Subcutaneous adipose tissue (tissue), 4 donors: ENCODE measurements around the gene ARL6IP4. TPM values are rescaled to one million over a fixed set of nuclear protein-coding genes. Genes with fewer than 3 reads are reported as not detected.

Experiments
- total RNA-seq, 4 donors: library from RNA; depleted of rRNA; stranded (reverse); fragments of >200 nt; gene quantifications; one replicate each; pipeline ENCODE4 v1.1.0, GENCODE V29; 2016
- TF ChIP-seq, protein P1 (sequence below): fragments of 450-650 bp; IDR thresholded peaks from one replicate; pipeline ENCODE4 v1.5.1; 2016; ENCODE audit warnings: low read depth, mild to moderate bottlenecking, control low read depth, antibody characterized with exemption, moderate library complexity

Gene ARL6IP4
- total RNA-seq, 4 donors from 2014 or later: 73.9 to 274 (median 170) TPM

DNA sequence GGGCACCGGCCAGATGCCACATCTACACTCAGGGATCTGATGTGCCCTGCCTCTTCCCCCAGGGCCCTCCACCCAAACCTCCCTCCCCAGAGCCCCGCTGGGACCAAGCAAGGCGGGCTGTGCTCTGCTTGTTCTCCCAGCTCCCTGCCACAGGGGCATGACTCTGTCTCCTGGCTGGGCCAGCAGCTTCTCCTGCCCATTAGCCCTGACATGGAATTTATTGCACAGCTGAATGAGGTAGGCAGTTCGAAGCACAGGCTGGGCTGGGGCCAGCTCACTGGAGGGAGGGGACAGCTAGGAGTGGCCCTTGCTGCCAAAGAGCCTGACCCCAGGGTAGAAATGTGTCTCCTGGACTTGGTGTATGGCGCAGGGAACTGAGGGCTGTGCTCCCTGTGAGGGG lies 42.4 kb downstream of the ARL6IP4 start:
- TF ChIP-seq, protein P1, sequence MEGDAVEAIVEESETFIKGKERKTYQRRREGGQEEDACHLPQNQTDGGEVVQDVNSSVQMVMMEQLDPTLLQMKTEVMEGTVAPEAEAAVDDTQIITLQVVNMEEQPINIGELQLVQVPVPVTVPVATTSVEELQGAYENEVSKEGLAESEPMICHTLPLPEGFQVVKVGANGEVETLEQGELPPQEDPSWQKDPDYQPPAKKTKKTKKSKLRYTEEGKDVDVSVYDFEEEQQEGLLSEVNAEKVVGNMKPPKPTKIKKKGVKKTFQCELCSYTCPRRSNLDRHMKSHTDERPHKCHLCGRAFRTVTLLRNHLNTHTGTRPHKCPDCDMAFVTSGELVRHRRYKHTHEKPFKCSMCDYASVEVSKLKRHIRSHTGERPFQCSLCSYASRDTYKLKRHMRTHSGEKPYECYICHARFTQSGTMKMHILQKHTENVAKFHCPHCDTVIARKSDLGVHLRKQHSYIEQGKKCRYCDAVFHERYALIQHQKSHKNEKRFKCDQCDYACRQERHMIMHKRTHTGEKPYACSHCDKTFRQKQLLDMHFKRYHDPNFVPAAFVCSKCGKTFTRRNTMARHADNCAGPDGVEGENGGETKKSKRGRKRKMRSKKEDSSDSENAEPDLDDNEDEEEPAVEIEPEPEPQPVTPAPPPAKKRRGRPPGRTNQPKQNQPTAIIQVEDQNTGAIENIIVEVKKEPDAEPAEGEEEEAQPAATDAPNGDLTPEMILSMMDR: no peak

DNA sequence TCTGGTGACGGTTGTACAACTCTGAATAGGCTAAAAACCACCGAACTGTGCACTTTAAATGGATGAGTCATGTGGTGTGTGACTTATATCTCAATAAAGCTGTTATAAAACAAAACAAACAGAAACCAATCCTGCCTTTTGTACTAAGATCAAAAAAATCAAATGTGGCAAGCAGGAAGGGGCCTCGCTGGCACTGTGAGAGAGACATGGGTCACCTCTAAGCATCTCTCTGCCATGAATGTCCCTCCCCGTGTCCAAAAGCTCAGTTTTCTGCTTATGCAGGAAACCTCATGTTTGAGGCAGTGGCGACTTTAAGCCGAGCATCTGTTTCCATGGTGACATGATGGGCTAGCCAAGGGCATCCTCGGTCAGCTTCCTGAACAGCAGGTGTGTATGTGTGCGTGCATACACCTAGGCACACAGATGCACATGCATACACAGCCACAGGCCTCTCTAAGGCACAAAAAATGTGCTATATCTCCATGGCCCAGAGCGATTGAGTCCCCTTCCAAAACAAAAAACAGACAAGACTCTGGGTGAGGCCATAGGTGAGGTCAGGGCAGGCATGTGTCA lies 44.4 kb downstream of the ARL6IP4 start:
- TF ChIP-seq, protein P1: no peak

DNA sequence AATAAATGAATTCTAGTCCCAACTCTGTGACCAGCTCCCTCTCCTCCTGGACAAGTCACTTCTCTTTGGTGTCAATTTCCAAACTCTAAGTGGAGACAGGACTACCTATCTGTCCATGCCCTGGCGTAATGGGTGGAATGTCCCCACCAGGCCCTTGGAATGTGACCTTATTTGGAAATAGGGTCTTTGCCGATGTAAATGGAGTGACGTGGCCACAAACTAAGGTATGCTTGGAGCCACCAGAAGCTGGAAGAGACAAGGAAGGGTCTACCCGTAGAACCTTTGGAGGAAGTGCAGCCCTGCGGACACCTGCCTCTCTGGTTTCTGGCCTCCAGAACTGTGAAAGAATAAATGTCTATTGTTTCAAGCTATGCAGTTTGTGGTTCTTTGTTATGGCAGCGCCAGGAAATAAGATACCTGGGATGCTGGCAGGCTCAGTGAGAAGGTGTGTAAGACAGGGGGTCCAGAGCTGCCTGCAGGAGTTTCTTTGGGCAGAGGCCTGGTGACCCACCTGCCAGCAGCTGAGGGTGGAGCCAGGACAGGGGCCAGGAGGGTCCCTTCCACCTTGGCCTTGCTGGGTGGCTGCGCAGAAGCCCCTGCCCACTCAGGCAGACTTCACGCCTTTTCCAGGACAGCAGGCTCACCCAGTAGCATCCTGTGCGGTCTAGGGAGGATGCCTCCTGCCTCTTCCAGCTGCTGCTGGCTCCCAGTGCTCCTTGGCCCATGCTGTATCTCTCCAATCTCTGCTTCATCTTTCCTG lies 45.8 kb downstream of the ARL6IP4 start:
- TF ChIP-seq, protein P1: no peak

DNA sequence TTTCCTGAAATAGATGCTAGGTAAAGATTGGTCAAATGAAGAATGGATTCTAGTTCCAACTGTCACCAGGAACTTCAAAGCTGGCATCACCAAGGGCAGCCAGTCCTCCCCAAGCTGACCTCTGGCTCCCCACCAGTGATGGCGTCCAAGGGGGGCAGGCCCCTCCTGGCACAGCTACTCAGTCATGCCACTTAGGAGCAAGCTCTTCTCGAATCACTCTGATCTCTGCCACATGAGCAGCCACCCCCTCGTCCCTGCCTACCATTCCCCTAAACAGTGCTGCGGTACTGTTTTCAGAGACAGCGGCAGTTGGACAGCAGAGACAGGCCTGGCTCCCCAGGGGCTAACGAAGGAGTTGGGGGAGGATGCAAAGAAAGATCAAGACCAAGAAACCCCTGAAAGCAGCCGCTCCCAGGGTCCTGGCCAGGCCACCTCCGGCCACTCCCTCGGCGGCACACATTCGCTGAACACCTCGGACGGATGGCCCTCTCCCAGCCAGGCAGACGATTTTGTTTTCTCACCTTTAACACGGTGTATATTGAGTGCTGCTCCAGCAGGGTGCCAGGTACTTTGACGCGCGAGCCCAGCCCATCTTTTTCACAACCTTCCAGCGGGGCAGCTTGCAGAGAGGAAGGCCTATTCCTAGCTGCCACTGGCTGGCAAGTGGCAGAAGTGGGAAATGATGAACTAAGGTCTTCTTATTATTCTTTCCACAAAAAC lies 47.4 kb downstream of the ARL6IP4 start:
- TF ChIP-seq, protein P1: no peak

DNA sequence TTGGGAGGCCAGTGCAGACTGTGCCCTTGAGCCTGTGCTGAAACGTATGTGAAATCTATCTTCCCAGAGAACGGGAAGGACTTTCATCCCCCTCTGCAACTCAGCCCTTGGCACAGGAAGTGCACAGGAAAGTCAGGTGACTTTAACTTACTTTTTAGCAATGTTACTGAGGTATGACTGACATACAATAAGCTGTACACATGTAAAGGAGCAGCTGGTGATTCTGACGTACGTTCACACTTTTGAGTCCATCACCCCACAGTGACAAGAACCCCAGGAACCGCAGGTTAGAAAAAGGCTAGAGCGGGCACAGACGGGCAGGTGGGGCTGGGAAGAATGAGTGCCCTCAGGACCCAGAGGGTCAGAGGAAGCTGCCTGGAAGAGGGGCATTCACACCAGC lies 48.0 kb downstream of the ARL6IP4 start:
- TF ChIP-seq, protein P1: no peak

DNA sequence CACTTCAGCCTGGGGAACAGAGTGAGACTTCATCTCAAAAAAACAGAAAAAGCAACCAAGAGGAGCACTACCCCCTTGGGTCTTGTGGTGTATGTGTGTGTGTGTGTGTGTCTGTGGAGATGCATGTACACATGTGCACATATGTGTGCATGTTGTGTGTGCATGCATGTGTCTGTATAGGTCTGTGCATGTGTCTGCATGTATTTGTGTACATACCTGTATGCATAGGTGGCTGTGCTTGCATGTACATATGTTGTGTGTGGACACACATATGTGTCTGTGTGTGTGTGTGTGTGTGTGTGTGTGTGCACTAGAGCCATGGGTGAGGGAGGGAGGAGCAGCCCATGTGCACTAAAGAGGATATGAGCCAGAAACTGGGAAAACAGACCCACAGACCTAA lies 49.1 kb downstream of the ARL6IP4 start:
- TF ChIP-seq, protein P1: no peak

DNA sequence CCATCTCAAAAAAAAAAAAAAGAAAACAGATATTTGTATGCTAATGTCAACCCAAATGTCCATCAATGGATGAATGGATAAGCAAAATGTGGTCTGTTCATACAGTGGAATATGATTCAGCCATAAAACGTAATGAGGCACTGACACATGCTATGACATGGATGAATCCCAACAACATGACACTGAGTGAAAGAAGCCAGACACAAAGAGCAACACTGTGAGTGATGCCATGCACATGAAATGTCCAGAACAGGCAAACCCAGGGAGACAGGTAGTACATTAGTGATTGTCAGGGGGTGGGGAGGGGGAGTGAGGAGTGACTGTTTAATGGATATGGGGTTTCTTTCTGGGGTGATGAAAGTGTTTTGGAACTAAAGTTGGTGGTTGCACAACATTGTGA lies 50.2 kb downstream of the ARL6IP4 start:
- TF ChIP-seq, protein P1: no peak
